Left colon (tissue), 2 donors: ENCODE measurements around the gene KMT2D. TPM values are rescaled to one million over a fixed set of nuclear protein-coding genes. Genes with fewer than 3 reads are reported as not detected.
A peak's percentile ranks its signal among the peaks of the same experiment; 100 is the strongest.

ENCODE experiments used
- ATAC-seq: fragments of 200-7000 bp; cut with Tn5 transposase; one replicate; pipeline ENCODE4 v1.9.1; 2020; ENCODE audit warnings: mild to moderate bottlenecking, moderate library complexity
- DNase-seq, 2 donors: peaks; one replicate each; pipeline ENCODE4 v3.0.0-alpha.2; 2020
- intact Hi-C, 2 donors: fragments of 100-400 bp; cut with DNase I in 1 of 2; cut with micrococcal nuclease in 1 of 2; formaldehyde crosslinking; loops; one replicate each; pipeline versions ENCODE4 v1.11.2 to v1.14.0; 2022; cut with DNase I, micrococcal nuclease
- total RNA-seq, 2 donors: library from RNA; stranded (reverse); fragmentation: NEBNext Ultra II Directional; extraction: Animal tissue kit (Norgen Biotek cat#: 25700); gene quantifications; one replicate each; pipeline ENCODE4 v1.2.1, GENCODE V29; 2021
- donor health status: DM: no; HTN: no; CAD: no.
- donor health status: DM: yes; HTN: yes; CAD: no.

The KMT2D gene
- total RNA-seq, 2 donors from 2014 or later, result 68.8 to 82.8 TPM

GRCh38 chr12:49027846-49028555 is 32.6 kb downstream of the KMT2D start:
- intact Hi-C loops, result no loop called here
- no peak for DNase-seq
- ATAC-seq, result no peak

- intact Hi-C loops, result no loop called here
- no peak for DNase-seq
Observed at GRCh38 chr12:49026678-49027480, 33.7 kb downstream of the KMT2D start.

GRCh38 chr12:49026101-49026500 is 34.5 kb downstream of the KMT2D start:
- DNase-seq (no peak), ATAC-seq (no peak)
- intact Hi-C loops, result no loop called here

More at GRCh38 chr12:49026678-49027480, 33.7 kb downstream of the KMT2D start:
- ATAC-seq, result peak; percentile 16

GRCh38 chr12:49025463-49025862 is 35.1 kb downstream of the KMT2D start:
- DNase-seq (no peak), ATAC-seq (no peak)
- intact Hi-C loops, result no loop called here

- no peak for DNase-seq
- intact Hi-C loops, result no loop called here
- ATAC-seq, result no peak
Observed at GRCh38 chr12:49024543-49024942, 36.1 kb downstream of the KMT2D start.

- intact Hi-C loops, result no loop called here
- ATAC-seq (no peak), DNase-seq (no peak)
Observed at GRCh38 chr12:49023812-49024211, 36.8 kb downstream of the KMT2D start.

GRCh38 chr12:49022558-49023178 is 37.9 kb downstream of the KMT2D start:
- ATAC-seq, result no peak

GRCh38 chr12:49021292-49021915 is 39.2 kb downstream of the KMT2D start:
- no peak for DNase-seq
- intact Hi-C loops, result no loop called here
- ATAC-seq, result no peak

More at GRCh38 chr12:49022558-49023178, 37.9 kb downstream of the KMT2D start:
- no peak for DNase-seq
- intact Hi-C loops, result no loop called here

- no peak for ATAC-seq
- no peak for DNase-seq
- intact Hi-C loops, result no loop called here
Observed at GRCh38 chr12:49020441-49020840, 40.2 kb downstream of the KMT2D start.

- DNase-seq (peak in 1 of 2 donors; percentile 57), ATAC-seq (no peak)
- intact Hi-C loops, result no loop called here
Observed at GRCh38 chr12:49019443-49020324, 40.9 kb downstream of the KMT2D start.

- DNase-seq, result no peak
- intact Hi-C loops, result no loop called here
- ATAC-seq, result peak; percentile 13
Observed at GRCh38 chr12:49019120-49019430, 41.5 kb downstream of the KMT2D start.

GRCh38 chr12:49018261-49019119 is 42.1 kb downstream of the KMT2D start, which contains the start of gene PRKAG1:
Gene PRKAG1, minus strand, starts transcription at chr12:49018776. Its CDS starts 36 bp downstream, at chr12:49018740.
- DNase-seq (peak; percentile 97), ATAC-seq (peak; percentile 94)
- intact Hi-C loops, result no loop called here

- intact Hi-C loops, result no loop called here
- DNase-seq (no peak), ATAC-seq (peak; percentile 8)
Observed at GRCh38 chr12:49017891-49018260, 42.7 kb downstream of the KMT2D start.

GRCh38 chr12:49015196-49015595 is 45.4 kb downstream of the KMT2D start:
- DNase-seq (no peak), ATAC-seq (no peak)
- intact Hi-C loops, result no loop called here

- ATAC-seq, result no peak
- intact Hi-C loops, result no loop called here
- DNase-seq, result no peak
Observed at GRCh38 chr12:49014547-49014946, 46.0 kb downstream of the KMT2D start.

GRCh38 chr12:49013428-49013827 is 47.2 kb downstream of the KMT2D start:
- intact Hi-C loops, result no loop called here
- no peak for ATAC-seq
- no peak for DNase-seq

GRCh38 chr12:49012739-49013138 is 47.9 kb downstream of the KMT2D start:
- no peak for DNase-seq
- ATAC-seq, result no peak
- intact Hi-C loops, result no loop called here
